ENCODE measurements around the gene GPR78.

GPR78 gene

DNA sequence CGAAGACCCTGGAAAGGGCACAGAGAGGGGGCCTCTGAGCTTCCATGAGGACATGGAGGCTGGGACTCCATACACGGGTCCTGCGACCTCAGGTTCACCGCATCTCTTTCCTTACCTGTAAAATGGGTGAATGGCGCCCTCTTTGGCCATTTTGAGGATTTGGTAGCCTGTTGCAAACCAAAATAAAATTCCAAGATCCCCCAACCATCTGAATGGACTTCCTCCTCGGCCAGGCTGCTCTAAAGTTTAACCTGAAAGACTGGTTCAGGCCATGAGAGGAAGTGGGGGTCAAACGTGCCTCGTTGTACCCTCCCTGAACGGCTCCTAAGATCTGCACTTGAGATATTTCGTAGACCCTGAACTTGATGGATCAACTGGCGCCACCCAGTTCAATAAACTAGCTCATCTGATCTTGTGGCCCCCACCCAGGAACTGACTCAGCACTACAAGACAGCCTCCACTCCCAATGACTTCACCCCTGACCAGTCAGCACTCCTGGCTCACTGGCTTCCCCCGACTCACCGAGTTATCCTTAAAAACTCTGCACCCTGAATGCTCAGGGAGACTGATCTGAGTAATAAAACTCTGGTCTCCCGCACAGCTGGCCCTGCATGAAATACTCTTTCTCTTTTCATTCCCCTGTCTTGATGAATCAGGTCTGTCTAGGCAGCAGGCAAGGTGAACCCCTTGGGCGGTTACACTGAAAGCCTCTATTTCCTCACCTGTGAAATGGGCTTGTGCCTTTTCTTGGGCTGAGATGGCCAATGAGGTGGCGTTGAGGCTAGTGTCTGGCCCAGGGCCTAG, 32.9 kb upstream of the GPR78 start:
- DNase-seq: no peak

DNA sequence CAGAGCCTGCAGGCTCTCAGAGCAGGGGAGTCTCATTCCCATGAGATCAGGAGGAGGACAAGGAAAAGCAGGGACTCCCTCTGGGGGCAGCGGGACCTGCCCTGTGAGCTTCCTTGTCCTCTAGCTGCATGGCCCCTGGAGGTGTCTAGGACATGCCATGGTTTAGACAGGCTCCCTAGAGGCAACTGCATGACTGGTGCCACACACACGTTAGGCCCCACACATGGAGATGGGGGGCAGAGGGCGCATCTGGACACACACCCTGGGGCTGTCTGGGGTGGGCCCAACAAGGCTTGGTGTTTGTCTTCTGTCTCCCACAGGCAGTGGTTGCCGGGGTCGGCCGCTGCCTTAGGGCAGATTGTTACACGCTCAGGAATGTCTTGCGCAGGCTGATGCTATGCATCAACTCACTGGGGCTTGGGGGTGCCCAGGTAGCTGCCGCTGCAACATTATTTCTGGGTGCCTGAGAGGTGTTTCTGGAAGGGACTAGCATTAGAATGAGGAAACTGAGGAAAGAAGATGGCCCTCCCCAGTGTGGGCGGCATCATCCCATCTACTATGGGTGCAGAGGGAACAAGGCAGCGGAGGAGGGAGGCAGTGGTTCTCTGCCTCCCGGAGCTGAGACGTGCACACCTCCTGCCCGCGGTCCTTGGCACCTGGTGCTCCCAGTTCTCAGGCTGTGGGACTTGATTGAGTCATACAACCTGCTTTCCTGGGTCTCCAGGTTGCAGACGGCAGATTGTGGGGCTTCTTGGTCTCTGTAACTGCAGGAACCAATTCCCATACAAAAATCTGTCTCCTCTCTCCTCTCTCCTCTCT, 32.1 kb upstream of the GPR78 start:
- DNase-seq: no peak

DNA sequence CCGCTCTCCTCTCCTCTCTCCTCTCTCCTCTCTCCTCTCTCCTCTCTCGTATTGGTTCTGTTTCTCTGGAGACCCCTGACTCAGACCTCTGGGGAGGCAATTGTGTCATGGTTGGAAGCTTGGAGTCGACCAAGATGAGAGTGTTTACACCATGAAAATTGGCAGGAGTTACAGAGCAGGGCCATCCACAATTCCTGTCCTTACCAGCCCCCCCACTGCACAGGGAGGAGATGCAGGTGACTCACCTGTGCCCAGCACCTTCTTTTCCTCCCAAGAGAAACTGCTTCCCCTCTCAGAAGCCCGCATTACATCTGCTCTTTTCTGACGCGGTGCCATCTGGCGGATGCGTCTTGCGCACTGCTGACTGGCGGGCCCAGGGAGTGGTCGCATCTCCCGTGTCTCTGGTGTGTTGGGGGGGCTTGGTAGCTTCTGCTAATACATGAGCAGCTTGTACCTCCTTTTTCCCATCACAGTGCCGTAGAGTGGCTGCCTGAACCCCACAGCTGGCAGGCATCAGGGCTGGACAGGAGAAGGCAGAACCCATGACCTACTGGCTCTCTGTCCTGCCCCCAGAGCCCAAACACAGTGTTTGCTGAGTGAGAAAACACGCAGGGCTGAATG, 31.4 kb upstream of the GPR78 start:
- DNase-seq: no peak

DNA sequence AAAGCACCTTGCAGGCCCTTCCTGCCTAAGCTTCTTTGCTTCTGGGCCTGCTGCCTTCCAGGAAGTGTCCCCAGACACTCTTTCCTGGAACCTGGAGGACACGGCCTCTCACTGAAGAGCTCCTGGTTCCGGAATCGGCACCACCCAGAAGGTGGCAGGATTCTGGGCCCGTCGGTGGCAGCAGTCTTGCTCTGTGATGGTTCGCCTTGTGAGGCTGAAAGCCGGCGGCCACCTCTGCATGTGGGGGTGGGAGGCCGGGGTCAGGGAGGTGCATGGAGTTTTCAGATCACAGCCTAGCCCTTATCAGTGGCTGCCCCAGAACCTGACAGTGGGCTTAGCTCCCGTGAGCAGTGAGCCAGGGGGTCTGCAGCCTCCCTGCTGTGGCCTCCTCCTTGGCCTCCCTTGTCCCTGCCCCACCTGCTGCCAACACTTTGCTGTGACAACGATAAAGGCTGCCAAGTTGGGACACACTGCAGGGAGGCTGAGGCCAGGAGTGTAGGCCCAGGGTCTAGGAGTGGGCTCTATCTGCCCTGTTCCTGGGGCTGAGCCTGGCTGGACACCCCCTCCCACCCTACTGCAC, 30.8 kb upstream of the GPR78 start:
- DNase-seq: no peak

DNA sequence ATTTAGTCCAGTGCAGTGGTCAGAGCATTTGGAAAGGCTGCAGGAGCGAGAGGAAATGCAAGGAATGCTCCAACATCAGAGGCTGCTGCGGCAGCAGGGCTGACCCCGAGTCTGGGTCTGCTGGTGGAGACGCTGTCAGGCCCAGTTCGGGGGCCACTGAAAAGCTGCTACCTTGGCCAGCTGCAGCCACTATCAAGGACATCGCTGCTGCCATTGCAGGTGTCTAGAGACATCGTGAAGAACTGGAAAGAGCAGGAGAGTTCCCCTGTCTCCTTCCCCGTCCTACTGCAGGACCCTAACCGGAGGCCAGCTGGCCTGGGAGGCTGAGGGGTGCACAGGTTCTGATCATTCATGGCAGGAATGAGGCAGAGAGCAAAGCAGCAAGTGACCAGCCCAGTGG, 29.5 kb upstream of the GPR78 start:
- DNase-seq: no peak

DNA sequence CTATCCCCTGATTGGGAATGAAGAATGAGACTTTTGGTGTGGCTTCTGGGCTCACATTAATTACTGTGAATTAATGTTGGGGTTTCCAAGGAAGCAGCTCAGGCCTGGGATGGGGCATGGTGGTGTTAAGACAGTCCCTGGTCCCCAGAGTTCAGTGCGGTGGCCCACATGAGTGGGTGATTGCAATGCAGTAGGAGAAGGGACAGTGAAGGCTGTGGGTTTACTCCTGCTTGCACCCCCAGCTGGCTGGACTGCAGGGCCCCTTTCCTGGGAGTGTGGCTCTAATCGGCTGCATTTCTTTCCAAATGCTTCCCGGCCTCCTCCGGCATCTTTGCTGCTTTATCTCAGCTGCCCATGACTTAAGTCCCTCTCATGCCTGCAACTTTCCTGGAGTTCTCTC, 28.2 kb upstream of the GPR78 start:
- no peak for DNase-seq

DNA sequence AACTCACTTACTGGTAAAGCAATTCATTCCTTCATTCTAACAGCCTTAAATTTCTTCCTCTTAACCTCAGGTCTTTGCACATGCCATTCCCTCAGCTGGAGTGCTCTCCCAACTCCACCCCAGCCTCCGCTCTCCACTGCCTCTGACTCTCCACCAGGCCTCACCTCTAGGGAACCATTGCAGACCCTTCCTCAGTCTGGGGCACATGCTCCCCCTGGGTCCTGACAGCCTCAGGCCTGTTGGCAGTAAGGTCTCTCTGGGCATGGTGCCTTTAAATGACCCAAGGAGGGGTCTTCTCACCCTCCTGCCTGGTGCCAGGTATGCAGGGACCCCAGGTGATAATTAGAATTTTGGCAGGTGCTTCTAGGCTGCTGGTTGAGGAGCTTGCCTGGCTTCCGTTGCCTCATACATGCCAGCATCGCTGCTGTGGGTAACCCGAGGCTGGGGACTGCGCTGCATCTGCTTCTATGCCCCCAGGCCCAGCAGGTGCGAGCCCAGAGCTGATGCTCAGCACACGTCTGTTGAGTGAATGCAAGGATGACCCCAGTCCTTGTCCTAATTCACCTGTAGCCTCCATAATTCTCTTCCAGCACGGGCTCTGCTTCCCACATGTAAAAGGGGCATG, 27.5 kb upstream of the GPR78 start:
- no peak for DNase-seq

DNA sequence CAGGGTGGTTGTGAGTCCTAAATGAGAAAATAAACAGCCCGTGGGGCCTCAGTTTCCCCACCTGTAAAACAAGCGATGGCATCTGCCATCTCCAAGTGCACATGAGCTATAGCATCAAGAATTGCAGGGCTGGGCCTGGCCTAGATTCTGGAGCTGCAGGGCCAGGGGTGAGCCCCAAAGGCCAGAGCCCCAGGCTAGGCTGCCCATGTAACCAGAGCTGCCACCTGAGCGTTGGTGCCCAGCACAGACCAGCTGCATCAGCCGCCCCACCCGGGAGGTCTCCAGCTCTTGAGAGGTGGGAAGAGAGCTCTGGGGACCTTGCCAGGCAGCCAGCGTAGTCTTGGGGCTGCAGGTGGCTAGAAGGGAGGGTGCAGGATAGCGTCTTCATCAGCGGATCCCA, 27.0 kb upstream of the GPR78 start:
- no peak for DNase-seq

DNA sequence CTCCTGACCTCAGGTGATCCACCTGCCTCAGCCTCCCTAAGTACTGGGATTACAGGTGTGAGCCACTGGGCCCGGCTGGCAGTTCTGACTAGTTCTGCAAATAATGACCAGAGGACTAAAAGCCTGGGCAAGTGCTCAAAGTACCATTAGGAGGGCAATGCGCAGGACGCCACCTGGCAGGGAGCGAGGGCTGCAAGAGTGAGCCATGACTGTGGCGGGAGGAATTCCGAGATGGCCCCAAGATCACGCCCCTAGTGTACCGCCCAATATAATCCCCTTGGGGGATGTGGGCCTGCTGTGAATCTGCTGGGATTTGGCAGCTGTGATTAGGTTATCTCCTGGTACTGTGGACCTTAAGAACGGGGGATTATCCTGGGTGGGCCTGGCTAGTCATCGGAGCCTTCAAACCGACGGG, 26.2 kb upstream of the GPR78 start:
- DNase-seq: no peak

DNA sequence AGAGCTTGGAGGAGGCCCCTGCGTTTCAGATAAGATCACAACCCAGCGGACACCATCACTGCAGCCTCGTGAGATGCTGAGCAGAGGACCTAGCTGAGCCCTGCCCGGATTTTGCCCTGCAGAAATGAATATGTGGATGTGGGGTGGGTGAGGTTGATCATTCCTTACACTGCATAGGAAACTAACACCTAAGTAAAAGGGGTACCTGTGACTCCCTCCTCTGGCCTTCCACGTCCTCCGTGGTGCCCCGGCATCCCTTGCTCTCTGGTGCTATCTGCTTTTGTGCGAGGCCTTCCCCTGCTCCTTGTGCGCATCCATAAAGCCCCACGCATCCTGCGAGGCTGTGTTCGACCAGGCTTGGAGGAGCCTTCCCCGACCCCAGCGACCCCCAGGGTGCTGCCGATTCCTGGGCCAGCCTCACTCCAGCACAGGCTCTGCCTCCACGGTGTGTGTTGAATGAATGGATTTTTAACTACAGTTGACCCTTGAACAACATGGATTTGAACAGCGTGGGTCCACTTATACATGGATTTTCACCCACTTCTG, 25.6 kb upstream of the GPR78 start:
- no peak for DNase-seq

DNA sequence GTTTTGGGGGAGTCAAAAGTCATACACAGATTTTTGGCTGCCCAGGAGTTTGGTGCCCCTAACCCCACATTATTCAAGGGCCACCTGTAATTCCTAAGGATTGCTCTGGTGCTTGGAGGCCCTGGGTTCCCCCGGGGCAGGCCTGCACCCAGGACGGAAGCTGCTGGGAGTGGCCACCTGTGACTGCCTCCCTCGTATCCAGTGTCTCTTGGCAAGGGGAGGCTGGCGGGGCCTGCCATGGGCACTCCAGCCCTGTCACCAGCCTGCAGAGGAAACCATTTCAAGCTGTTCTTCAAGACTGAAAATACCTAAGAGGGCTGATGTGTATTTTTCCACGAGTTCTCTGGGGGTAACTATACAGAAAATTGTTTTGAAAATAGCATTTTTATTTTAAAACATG, 24.5 kb upstream of the GPR78 start:
- DNase-seq: no peak

DNA sequence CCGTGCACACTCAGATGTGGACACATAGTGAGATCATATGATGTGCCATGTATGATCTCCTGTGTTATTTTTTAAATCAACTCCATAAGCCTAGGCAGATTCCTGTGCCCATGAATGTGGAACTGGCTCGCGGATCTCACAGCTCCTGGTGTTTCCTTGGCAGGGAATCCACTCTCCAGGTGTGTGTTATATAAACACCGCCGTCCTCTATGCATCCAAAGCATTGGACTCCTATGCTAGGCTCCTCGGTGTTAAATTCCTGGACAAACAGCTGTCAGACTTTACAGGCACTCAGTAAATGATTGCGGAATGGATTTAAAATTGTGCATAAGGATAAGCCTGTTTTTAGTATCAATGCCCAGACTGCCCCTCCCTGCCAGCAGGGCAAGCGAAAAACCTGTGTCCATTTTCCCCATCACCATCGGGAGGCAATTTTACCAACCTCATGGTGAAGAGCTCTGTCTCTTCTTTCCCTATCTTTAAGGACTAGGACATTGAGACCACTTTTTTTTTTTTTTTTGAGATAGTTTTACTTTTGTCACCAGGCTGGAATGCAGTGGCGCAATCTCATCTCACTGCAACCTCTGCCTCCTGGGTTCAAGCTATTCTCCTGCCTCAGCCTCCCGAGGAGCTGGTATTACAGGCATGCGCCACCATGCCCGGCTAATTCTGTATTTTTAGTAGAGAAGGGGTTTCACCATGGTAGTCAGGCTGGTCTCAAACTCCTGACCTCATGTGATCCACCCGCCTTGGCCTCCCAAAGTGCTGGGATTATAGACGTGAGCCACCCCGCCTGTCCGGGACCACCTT, 23.6 kb upstream of the GPR78 start:
- DNase-seq: no peak

DNA sequence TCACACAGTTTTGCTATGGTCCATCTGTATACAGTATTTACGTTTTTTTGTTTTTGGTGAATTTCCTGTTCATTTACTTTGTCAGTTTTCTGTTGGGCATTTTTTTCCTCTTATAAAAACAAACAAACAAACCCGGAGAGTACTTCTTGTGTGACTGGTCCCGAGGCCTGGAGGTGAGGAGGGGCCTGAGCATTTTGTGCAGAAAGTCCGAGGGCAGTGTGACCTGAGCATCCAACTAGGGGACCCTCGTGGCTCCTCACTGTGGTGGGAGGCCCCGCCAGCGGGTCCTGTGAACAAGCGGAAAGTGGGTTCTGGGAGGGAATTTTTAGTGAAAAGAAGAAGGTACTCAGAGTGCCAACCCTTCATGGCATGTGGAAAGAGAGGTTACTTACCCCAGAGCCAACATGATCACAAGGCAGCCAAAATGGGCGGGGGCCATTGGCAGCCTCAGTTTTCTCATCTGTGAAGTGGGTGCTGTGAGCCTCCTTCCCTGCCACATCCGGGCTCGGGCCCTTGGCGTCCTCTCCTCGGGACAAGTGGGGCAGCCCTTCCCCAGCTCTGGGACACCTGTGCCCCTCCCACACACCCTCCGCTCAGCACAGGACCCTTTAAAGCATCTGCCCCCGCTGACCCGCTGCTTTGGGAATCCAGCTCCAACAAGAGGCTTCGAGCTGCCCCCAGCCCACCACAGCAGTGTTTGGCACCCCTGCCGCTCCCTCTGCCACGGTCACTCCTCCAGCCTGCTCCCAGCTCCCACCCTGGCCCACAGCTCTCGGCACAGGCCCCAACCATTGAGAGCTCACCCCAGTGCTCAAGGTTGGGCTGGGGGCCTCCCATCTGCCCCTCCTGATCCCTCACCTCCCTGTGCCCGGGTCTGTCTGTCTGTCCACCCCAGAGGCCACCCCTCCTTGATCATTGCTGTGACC, 22.8 kb upstream of the GPR78 start:
- no peak for DNase-seq

DNA sequence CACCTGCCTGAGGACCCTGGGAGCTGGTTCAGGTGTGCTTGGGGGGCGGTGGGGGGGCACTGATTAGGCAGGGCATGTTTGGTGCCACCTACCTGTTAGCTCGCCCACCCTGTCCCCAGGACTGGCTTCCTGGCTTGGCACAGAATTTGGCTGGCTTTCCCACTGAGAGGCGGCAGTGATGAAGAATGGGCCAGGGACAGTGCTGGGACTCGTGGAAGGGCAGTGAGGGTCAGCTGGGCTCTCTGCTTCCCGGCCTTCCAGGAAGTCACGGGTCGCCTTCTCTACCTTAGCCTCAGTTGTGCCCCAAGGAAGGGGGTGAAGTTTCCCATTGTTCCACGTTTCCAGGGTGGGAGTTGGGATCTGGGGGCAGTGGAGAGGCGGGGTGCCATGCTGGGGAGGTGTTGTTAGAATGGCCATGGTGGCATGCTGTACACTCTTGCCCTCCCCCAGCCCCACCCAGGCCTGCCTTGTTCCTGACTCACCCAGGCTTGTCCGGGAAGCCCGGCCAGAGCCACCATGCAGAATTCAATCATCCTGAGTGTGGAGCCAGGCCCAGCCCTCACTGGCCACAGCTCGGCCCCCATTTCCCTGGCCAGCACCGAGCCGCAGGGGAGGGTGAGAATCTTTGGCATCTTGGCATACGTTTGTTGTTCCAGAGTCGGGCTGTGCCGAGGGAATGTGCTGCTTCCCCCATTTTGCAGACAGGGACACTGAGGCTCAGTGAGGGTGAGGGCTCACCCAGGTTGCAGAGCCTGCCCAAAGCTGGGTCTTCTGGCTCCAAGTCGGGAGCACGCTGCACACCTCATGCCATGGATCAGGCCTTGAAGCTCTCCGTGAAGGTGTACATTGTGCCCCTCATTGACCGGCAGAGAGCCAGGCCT, 21.9 kb upstream of the GPR78 start:
- DNase-seq: no peak

DNA sequence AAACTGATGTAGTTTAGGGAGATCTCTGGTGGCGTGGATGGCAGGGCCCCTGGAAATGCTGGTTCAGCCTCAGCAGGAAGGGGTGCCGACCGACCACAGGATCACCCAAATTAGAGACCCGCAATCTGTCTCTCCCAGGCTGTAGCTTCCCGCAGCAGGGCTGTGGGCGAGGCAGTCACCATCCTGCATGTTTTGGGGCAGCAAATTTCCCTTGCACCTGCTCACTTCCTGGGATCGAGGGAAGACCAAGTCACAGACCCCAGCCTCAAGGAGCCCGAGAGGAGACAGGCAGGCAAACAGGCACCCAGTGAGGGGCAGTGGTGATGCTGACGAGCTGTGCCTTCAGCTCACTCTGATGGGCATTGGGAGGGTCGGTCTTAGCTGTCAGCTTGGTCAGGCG, 21.2 kb upstream of the GPR78 start:
- no peak for DNase-seq

DNA sequence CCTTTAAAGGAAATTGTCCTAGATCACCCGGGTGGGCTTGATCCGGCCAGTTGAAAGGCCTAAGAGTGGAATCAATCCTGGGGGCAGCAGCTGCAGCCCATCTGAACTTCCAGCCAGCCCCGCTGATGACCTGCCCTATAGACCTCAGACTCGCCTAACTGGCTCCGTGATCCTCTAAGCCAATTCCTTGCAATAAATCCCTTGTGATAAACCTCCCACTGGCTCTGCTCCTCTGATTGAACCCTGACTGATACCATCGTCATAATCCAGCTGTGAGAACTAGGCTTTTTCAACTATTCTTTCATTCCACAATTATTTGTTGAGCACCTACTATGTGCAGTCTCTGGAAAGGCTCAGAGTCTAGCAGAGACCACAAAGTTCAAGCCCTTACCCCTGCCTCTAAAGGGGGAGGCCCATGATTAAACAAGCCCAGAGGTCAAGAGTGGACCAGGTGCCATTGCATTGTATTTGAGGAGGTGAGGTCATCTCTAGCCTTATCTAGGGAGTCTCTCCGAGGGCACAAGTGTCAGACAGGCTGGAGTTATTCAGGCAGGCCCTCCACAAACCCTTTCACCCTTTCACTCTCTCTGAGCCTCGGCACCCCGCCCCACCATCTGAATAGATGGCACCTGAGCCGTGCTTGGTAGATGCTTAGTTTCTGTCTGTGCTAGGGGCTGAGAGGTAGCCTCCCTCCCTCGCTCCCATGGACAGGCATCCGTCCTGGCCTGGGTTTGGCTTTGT, 20.5 kb upstream of the GPR78 start:
- DNase-seq: no peak

DNA sequence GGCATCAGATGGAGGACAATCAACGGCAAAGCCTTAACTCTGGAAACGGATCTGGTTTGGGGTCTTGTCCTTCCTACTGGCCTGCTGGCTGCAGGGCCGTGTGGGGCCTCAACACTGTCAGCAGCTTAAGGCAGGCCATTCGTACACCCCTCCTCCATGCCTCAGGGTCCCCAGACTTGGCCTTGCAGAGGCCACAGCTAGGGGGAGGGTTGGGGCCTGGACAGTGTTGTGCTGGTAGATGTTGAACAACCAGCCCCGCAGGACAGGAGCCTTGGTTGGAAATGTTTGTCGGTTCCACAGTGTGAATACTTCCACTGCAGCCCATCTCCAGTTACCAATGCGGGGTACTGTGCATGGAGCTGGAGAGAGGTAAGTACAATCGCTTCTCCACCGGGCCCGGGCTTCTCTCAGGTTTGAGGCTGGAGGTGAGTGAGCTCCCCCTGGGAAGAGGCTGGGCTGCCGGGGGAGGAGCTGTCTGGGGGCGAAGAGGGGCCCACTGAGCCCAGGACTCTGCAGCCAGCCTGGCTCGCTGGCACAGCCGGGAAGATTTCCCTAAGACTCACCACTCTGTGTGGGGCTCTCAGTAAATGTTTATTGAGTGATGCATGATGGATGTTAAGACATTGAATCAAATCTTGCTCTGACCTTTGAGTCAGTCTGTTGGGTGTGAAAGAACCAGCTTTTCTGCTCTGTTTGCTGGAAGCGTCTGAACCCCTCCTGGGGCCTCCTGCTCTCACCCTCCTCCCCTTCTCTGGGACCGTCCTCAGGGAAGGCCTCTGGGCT, 19.7 kb upstream of the GPR78 start:
- DNase-seq: no peak

DNA sequence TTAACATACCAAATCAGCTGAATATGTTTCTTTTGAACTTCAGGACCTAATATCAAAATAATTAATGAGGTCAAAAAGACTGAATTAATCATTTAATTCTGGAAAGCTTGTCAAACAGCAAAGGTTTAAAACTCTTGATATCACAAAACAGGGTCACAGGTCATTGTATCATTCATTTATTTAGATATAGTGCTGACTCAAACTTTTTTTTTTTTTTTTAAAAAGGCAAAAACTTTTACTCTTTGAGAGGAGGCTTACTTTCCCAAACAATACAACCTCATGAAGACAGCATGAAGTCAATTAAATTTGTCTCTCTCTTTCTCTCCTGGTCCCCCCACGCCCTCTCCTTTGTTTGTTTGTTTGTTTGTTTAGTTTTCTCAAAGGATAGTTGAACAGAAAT, 15.6 kb upstream of the GPR78 start:
- no peak for DNase-seq

Measured in activated CD4-positive, alpha-beta T cell treated with anti-CD3 and anti-CD28 coated beads, Interleukin-2, amount 50 U/mL, for 1 hour (primary cell).